ENCODE measurements around the gene MEIS2.

Gene MEIS2

GRCh38 chr15:36894075-36894474 is 206.3 kb downstream of the MEIS2 start:
- DNase-seq (ENCODE audit: low spot score), result no peak

GRCh38 chr15:36893276-36893675 is 207.1 kb downstream of the MEIS2 start:
- DNase-seq (ENCODE audit: low spot score), result no peak

GRCh38 chr15:36888011-36888992 is 212.0 kb downstream of the MEIS2 start:
- no peak for DNase-seq (ENCODE audit: low spot score)

GRCh38 chr15:36887214-36887961 is 213.0 kb downstream of the MEIS2 start:
- no peak for DNase-seq (ENCODE audit: low spot score)

GRCh38 chr15:36886701-36887100 is 213.6 kb downstream of the MEIS2 start:
- DNase-seq (ENCODE audit: low spot score), result no peak

GRCh38 chr15:36886191-36886590 is 214.2 kb downstream of the MEIS2 start:
- DNase-seq (ENCODE audit: low spot score), result no peak

- no peak for DNase-seq (ENCODE audit: low spot score)
These were observed 214.6 kb downstream of the MEIS2 start for GRCh38 chr15:36885771-36886170.

- no peak for DNase-seq (ENCODE audit: low spot score)
These were observed 215.3 kb downstream of the MEIS2 start for GRCh38 chr15:36884936-36885635.

GRCh38 chr15:36884518-36884875 is 215.9 kb downstream of the MEIS2 start:
- no peak for DNase-seq (ENCODE audit: low spot score)

GRCh38 chr15:36883713-36884517 is 216.4 kb downstream of the MEIS2 start:
- peak; percentile 88 for DNase-seq (ENCODE audit: low spot score)

- no peak for DNase-seq (ENCODE audit: low spot score)
These were observed 217.7 kb downstream of the MEIS2 start for GRCh38 chr15:36882487-36883131.

GRCh38 chr15:36882056-36882455 is 218.3 kb downstream of the MEIS2 start:
- DNase-seq (ENCODE audit: low spot score), result no peak

GRCh38 chr15:36881516-36881915 is 218.8 kb downstream of the MEIS2 start:
- no peak for DNase-seq (ENCODE audit: low spot score)

- DNase-seq (ENCODE audit: low spot score), result no peak
These were observed 219.4 kb downstream of the MEIS2 start for GRCh38 chr15:36880913-36881460.

- DNase-seq (ENCODE audit: low spot score), result no peak
These were observed 220.0 kb downstream of the MEIS2 start for GRCh38 chr15:36880224-36880912.

GRCh38 chr15:36879568-36880222 is 220.7 kb downstream of the MEIS2 start:
- DNase-seq (ENCODE audit: low spot score), result no peak

GRCh38 chr15:36878684-36879262 is 221.6 kb downstream of the MEIS2 start:
- DNase-seq (ENCODE audit: low spot score), result no peak

- no peak for DNase-seq (ENCODE audit: low spot score)
These were observed 222.3 kb downstream of the MEIS2 start for GRCh38 chr15:36877796-36878683.
